SHP77 (cell line): ENCODE measurements around the gene PANX1.
A peak's percentile ranks its signal among the peaks of the same experiment; 100 is the strongest.
"Not testable (repeated sequence)": the region's sequence is repeated elsewhere in the genome, so short reads cannot be mapped to it uniquely, and the experiment has no call there.

Experiments used
- DNase-seq, 2 experiments: peaks; one replicate each; lab custom pipeline; 2025; lab: John Stamatoyannopoulos, UW

PANX1 gene

DNA sequence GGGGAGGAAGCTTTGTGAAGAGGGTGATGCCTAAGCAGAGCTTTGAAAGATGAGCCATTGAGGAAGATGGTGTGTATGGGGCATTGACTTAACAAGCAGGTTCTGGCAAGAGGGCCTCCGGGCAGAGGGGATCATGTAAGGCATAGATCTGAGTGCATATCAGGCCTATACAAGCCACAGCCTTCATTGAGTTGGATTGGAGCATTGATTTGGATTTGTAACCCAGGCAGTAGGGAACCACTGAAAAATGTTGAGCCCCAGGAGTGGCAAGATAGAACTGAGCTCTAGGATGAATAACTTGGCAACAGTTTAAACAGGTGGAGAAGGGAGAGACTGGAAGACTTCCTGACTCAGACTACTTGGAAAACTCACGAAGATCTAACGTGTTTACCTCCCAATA lies 21.4 kb downstream of the PANX1 start:
- DNase-seq = no peak

GRCh38 chr11:94150704-94151685 lies 22.4 kb downstream of the PANX1 start:
- no peak for DNase-seq

- peak in 1 of 2 experiments; percentile 21 for DNase-seq
Observed at GRCh38 chr11:94151903-94152677, 23.4 kb downstream of the PANX1 start.

GRCh38 chr11:94152678-94153065 lies 24.0 kb downstream of the PANX1 start:
- DNase-seq = no peak

GRCh38 chr11:94153320-94153719 lies 24.7 kb downstream of the PANX1 start:
- DNase-seq = no peak

- no peak for DNase-seq
Observed at GRCh38 chr11:94154095-94154856, 25.6 kb downstream of the PANX1 start.

DNA sequence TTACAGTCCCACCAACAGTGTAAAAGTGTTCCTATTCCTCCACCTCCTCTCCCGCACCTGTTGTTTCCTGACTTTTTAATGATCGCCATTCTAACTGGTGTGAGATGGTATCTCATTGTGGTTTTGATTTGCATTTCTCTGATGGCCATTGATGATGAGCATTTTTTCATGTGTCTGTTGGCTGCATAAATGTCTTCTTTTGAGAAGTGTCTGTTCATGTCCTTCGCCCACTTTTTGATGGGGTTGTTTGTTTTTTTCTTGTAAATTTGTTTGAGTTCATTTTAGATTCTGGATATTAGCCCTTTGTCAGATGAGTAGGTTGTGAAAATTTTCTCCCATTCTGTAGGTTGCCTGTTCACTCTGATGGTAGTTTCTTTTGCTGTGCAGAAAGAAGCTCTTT lies 28.7 kb downstream of the PANX1 start:
- DNase-seq = not testable (repeated sequence)

- DNase-seq = no peak
Observed at GRCh38 chr11:94168882-94169281, 40.2 kb downstream of the PANX1 start.

- no peak for DNase-seq
Observed at GRCh38 chr11:94169516-94169915, 40.9 kb downstream of the PANX1 start.

- no peak for DNase-seq
Observed at GRCh38 chr11:94169930-94170545, 41.4 kb downstream of the PANX1 start.

DNA sequence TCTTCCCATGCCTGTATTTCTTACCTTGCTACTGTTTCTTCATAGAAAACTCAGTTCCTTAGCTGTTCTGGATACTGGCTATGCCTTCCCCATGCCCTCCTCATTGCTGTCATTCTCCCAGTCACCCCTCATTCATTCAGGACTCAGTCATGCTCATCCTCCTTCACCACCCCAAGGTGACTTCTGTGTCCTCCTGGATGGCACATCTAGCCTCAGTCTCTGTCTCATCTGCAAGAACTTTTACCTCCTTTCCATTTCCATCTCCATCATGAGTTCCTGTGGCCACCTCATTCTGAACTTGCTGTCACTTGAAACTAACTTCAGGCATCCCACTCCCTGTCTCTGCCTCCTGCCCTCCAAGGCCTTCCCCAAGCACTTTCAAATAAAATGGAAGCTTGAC lies 42.3 kb downstream of the PANX1 start:
- no peak for DNase-seq

DNA sequence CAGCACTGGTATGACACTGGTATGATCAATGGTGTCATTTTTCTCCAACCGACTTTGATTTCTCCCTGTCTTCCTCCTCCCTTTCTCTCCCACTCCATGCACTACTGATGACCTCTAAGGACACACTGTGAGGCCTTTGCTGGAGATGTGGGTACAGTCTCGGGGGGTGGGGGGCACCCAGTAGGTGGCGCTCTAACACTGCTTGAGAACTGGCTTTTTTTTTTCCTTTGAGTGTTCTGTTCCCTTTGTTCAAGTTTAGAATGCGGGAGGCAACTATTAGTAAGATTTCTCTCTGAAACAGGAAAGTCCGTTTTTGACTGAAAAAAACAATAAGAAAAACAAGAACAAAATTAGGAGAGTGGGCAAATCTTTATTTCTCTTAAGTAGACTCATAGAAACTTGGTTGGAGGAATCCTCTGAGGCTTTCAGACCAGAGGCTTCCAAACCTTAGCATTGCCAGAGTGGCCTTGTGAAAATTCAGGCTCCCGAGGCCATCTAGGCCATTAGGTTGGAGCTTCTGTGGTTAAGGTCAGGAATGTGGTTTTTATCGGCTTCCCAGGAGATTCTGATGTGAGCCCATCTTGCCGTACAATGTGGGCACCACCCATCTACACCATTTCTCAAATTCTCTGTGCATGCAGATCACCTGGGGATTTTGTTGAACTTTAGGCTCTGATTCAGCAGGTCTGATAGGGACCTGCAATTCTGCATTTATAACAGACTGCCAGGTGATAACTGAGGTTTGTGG lies 43.2 kb downstream of the PANX1 start:
- DNase-seq = peak in 1 of 2 experiments; percentile 12

DNA sequence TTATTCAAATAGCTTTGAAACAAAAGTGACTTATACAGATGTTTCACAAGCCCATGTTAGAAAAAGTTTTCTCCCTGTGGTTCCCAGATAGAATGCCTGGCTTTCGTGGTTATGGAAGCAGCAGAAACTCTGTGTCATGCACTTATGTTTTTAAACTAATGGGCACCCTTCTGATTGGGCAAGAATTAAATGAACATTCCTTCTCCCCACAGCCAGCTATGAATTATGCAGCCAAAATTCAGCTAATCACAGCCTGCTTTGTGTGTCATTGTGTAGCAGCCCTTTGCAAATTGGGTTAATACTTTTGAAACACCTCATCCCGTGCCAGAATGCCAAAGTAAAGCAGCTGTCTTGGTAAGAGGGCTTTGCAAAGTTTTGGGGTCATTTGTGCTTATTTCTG lies 46.9 kb downstream of the PANX1 start:
- no peak for DNase-seq

DNA sequence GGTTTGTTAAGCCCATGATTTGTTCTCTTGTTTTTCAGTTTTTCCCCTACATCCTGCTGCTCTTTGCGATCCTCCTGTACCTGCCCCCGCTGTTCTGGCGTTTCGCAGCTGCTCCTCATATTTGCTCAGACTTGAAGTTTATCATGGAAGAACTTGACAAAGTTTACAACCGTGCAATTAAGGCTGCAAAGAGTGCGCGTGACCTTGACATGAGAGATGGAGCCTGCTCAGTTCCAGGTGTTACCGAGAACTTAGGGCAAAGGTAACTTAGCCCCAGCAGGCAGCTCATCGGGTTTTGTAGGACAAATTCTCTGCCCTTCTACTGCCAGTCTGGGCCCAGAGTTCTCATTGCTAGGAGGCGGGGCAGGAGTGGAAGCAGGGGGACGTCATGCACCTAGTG lies 49.7 kb downstream of the PANX1 start:
- DNase-seq = no peak

- DNase-seq = no peak
Observed at GRCh38 chr11:94179696-94180095, 51.1 kb downstream of the PANX1 start.

GRCh38 chr11:94181526-94181925 lies 52.9 kb downstream of the PANX1 start:
- no peak for DNase-seq

DNA sequence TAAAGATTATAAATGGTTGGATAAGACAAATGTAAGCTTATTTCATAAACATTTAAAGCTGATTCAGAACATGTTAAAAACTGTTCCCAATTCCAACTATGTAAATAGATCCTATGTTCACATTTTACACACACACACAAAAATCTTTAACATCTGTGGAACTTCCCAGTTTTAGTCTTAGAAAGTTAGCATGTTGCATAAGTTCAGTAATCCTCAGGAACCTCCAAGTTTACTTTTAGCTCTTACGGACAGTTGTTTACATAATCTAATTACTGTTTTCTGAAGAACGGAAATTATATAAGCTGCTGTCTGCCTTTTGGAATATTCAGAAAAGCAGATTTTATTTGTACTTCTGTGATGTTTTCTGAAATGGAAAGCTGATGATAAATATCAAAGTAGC lies 53.3 kb downstream of the PANX1 start:
- no peak for DNase-seq

- DNase-seq = no peak
Observed at GRCh38 chr11:94183251-94183885, 54.7 kb downstream of the PANX1 start.

- DNase-seq = peak; percentile 12 to 23
Observed at GRCh38 chr11:94183886-94184264, 55.2 kb downstream of the PANX1 start.

DNA sequence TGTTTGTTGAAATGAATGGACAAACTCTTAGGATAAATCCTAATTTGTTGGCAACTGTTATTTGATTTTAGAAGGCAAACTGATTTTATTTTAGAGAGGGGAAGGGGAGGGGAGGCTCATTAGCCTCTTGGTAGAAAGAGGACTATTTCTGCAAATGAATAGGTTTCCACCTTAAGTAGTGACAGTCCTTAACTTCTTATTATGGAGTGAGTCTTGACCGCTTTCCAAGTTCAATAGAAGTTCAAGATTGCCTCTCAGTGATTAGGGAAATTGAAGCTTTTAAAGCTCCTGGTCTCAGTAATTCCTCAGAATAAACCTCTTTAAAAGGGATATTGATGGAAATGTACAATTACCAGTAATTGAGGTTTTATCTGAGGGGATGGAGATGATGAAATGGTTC lies 55.7 kb downstream of the PANX1 start:
- no peak for DNase-seq

- DNase-seq = no peak
Observed at GRCh38 chr11:94184846-94185245, 56.2 kb downstream of the PANX1 start.
